ENCODE measurements around the gene PHLDA3. TPM values are rescaled to one million over a fixed set of nuclear protein-coding genes. Genes with fewer than 3 reads are reported as not detected.

Gene PHLDA3
- 93.9 to 166 TPM (median 142 TPM) in 5 replicates for total RNA-seq (2022; extraction: Qiagen RNA extraction)

GRCh38 chr1:201468844-201469644 lies at the start of gene PHLDA3:
Gene PHLDA3 (minus strand): TSS chr1:201469188. CDS start chr1:201468786, 402 bp downstream.

GRCh38 chr1:201506557-201507359 lies 37.8 kb upstream of the PHLDA3 start, which contains the start of gene CSRP1:
Gene CSRP1 (minus strand): TSS chr1:201507123. CDS start chr1:201496303, 10,820 bp downstream.

Other genes starting within 250 kb of the PHLDA3 start
- gene PKP1, start 185.7 kb downstream of the PHLDA3 start, total RNA-seq (2022; extraction: Qiagen RNA extraction) = 0.02 to 0.08 TPM (median 0.03 TPM) in 4 of 5 replicates, not detected in the other
- 0.24 to 0.38 TPM (median 0.36 TPM) in 3 of 5 replicates, not detected in the others for gene TNNT2, start 91.5 kb downstream of the PHLDA3 start, total RNA-seq (2022; extraction: Qiagen RNA extraction)
- gene LAD1, start 69.9 kb downstream of the PHLDA3 start, total RNA-seq (2022; extraction: Qiagen RNA extraction) = 0.47 to 1.4 TPM (median 0.62 TPM) in 5 replicates
- gene TNNI1, start 47.5 kb downstream of the PHLDA3 start, total RNA-seq (2022; extraction: Qiagen RNA extraction) = not detected in 5 replicates
- 368 to 625 TPM (median 383 TPM) in 5 replicates for gene CSRP1, start 37.9 kb upstream of the PHLDA3 start, total RNA-seq (2022; extraction: Qiagen RNA extraction)
- gene NAV1, start 69.9 kb upstream of the PHLDA3 start, total RNA-seq (2022; extraction: Qiagen RNA extraction) = 3.8 to 8.4 TPM (median 7.1 TPM) in 5 replicates

All from A549 treated with Hydrocortisone at 1 μM for 4 hours (cell line).